HG03378 (cell line): ENCODE results near the gene CD79B.
"Not testable (repeated sequence)": the region's sequence is repeated elsewhere in the genome, so short reads cannot be mapped to it uniquely, and the experiment has no call there.

ENCODE experiments used
- ATAC-seq: cut with Tn5 transposase; IDR thresholded peaks from one replicate; pipeline ENCODE4 v1.9.1; 2021; ENCODE audit warnings: mild to moderate bottlenecking, moderate library complexity; ENCODE audit not compliant: unreplicated experiment

Gene CD79B

DNA sequence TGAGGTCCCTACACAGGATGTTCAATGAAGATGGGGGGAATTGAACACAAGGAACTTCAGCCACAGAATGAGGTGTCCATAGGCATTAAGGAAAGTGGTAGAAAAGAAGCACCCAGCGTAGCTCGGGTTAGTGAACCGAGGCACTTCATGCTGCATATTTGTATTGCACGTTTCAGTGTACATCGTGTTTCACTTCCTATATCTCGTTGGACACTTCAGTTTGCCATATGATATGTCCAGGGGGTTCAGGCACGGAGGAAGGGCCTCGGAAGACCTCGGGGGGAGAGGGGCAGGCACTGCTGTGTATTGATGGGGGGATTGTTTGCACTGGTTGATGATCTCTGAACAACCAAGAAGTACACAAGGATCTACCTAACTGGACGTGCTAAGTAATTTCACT, 16.4 kb downstream of the CD79B start:
- ATAC-seq = not testable (repeated sequence)

DNA sequence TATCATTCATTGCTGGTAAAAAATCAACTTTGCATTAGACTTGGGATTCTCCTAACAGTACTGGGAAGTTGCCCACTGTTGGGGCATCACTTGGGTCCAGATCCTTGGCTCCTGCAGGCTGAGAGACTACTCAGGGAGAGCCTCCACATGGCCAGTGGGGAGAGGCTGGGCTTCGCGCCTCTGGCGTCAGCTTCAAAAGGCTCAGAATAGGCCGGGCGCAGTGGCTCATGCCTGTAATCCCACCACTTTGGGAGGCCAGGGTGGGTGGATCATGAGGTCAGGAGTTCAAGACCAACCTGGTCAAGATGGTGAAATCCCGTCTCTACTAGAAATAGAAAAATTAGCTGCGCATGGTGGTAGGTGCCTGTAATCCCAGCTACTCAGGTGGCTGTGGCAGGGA, 17.7 kb downstream of the CD79B start:
- ATAC-seq = no peak

DNA sequence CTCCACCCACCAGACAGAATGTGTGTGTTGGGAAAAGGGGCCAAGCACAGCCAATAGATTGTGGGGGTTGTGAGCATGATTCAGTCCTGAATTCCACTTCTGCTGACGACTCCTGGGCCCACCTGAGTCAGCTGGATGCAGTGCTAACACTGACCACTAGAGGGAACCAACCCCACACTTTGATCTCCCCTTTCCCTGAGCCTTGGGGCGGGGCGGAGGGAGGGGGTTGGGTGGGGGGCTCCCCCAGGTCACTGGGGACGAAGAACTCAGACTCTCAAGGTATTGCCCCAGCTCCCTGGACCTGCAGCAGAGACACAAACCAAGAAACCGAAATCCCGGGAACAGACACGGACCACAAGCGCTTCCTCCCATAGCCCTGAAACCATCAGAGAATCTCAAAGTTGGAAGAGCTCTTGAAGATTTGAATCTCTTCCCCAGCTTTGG, 20.5 kb downstream of the CD79B start:
- ATAC-seq = no peak

DNA sequence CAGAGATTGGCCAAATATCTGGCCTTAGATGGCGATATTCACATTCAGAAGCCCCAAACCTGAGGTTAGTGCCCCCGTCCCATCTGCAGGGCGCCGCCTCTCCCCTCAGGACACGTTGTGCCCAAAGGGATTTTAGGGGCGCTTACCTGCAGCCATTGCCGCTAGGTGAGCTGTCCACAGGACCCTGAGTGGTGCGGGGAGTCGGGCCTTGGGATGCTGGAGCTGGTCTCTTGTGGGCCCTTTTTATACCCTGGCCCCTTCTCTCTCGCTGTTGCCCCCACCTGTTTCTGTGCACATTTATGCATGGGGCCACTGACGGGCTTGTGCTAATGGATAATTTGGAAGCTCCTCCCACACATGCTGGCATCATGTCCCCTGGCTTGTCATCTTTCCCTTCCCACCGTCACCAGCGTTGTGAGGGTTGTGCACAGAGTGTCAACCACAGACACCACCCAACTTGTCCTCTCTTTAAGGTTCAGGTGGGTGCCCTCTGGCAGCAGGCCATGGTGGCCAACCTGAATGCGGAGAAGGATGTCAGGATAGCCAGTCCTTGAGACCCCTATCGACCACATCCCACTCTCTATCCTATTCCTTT, 21.0 kb downstream of the CD79B start, which contains the start of gene CSHL1:
CSHL1 (minus strand) TSS at position 218 of the 595 bp plus-strand sequence; CDS start at position 156, 62 bp downstream.
- ATAC-seq = no peak

DNA sequence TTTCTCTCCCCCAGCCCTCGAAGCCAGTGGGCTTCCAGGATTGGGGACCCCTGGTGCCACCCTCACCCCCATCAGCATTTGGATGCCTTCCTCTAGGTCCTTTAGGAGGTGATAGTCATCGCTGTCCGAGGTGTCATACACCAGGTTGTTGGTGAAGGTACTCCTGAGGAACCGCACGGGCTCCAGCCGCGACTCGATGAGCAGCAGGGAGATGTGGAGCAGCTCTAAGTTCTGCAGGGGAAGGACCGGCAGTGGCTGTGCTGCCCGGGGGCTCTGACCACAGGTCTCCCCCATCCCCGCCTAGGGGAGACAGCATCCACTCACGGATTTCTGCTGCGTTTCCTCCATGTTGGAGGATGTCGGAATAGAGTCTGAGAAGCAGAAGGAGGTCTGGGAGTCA, 22.0 kb downstream of the CD79B start:
- ATAC-seq = no peak

DNA sequence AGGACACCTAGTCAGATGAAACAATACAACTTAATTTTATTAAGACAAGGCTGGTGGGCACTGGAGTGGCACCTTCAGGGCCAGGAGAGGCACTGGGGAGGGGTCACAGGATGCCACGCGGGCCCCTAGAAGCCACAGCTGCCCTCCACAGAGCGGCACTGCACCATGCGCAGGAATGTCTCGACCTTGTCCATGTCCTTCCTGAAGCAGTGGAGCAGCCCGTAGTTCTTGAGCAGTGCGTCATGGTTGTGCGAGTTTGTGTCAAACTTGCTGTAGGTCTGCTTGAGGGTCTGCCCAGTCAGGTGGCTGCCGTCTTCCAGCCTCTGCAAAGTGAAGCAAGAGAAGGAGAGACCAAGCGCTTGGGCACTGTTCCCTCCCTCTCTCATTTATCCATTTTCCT, 22.5 kb downstream of the CD79B start:
- ATAC-seq = not testable (repeated sequence)

DNA sequence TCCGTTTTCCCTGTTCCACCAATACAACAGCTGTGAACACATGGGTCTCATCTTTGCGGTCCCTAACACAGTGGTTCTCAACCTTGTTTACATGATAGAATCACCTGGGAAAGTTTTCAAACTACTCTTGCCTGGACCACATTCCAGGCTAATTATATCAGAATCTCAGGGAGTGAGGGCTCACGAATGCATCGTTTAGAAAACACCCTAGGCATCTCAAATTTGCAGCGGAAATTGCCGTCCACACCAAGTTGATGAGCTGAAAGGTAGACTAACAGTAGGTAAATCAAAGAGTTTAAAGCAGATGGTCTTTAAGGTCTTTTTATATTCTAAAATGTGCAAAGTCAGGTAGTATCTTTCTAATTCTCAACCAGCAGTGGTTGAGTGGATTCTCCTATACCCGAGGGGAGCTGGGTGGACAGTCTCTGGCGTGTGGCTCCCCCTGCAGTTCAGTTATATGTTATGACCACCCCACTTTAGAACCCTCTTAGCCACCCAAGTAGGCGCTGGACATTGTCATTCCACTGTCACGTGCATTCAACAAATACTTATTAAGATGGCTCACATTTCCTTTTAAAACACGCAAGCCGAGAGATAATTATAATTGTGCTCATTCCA, 24.9 kb downstream of the CD79B start:
- ATAC-seq = not testable (repeated sequence)

DNA sequence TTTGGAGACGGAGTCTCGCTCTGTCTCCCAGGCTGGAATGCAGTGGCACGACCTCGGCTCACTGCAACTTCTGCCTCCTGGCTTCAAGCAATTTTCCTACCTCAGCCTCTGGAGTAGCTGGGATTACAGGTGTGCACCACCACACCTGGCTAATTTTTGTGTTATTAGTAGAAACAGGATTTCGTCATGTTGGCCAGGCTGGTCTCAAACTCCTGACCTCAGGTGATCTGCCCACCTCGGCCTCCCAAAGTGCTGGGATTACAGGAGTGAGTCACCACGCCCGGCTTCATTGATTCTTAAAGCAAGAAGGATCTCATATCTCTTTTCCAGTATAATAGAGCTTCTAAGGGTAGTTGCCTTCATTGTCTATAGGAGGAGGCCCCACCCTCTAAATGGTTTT, 27.3 kb downstream of the CD79B start:
- not testable (repeated sequence) for ATAC-seq

DNA sequence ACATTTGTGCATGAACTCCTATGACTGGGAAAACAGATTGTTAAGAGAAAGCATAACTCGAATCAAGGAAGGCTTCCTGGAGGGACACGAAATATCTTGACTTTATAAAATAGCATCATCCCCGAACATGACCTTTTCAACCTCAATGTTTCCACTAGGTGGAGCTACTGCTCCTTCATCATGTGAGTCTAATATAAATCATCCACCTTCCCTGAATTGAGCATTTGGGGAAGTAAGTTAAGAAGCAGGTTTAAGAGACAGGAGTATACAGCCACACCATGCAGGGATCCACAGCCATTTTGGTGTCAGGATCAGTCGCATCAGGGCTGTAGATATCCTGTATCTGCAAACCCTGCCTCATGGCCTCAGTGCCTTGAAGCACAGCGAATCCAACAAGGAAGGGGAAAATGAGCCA, 28.3 kb downstream of the CD79B start:
- not testable (repeated sequence) for ATAC-seq

DNA sequence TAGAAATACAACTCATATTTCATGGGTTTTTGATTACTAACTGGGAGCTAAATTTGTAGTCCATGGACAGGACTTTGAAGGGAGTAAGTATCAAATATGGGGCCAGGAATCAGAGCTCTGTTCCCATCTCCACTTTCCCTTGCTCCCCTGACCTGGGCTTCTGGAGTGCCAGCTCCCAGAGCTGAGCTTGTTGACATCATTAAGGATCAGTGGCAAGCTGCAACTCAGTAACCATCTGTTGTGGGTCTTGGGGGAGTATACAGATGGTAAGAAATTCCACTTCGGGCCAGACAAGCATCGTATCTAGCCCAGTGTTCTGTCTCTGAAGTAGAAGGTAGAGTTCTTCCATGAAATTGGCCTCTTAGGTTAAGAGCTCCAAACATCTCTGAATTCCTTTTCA, 30.2 kb downstream of the CD79B start:
- ATAC-seq = not testable (repeated sequence)

DNA sequence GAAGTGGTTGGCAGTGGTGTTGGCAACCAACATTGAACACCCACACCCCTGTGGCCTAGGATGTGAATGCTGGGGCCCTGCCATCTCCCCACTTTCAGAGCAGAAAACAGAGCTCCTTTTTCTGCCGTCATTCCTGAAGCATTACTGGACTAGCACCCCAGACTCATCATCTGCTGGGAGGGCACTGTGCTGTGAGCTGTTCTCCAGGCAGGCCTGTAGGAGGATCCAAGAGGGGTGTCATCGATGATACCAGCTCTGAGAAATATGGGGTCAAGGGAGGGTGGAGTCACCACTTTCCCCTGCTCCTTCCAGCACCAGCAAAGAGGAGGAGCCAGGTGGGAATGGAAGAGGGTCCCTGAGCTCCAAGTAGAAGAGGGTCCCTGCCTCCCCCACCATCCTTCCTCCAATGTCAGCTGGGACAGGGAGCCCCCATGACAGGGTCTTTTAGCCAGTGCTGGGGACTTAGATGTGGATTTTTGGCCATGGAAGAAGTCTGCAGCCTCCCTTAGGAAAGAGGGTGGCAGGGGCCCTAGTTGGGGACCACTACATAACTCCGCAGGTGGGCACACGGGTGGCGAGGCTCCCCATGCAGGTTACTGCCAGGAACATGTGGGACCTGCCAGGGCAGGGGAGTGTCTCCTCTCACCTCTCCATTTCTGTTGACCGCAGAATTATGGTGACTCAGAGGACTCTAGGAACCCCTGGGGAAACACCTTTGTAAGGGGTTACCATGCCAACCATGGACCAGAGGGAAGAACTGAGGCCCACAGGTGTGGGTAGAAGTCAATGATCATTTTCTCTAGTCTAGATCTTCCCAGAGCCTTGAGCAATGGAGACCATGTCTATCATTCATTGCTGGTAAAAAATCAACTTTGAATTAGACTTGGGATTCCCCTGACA, 33.0 kb downstream of the CD79B start:
- not testable (repeated sequence) for ATAC-seq

DNA sequence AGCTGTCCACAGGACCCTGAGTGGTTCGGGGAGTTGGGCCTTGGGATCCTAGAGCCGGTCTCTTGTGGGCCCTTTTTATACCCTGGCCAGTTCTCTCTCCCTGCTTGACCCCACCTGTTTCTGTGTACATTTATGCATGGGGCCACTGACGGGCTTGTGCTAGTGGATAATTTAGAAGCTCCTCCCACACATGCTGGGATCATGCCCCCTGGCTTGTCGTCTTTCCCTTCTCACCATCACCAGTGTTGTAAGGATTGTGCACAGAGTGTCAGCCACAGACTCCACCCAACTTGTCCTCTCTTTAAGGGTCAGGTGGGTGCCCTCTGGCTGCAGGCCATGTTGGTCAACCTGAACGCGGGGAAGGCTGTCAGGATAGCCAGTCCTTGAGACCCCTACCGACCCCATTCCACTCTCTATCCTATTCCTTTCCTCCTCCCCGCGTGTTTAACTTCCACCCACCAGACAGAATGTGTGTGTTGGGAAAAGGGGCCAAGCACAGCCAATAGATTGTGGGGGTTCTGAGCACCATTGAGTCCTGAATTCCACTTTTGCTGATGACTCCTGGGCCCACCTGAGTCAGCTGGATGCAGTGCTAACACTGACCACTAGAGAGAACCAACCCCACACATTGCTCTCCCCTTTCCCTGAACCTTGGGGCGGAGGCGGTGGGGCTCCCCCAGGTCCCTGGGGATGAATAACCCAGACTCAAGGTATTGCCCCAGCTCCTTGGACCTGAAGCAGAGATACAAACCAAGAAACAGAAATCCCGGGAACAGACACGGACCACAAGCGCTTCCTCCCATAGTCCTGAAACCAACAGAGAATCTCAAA, 35.4 kb downstream of the CD79B start, which contains the start of gene CSH1:
CSH1 (minus strand) TSS at position 51 of the 831 bp plus-strand sequence. CDS start 63 bp downstream, outside the sequence.
- not testable (repeated sequence) for ATAC-seq

DNA sequence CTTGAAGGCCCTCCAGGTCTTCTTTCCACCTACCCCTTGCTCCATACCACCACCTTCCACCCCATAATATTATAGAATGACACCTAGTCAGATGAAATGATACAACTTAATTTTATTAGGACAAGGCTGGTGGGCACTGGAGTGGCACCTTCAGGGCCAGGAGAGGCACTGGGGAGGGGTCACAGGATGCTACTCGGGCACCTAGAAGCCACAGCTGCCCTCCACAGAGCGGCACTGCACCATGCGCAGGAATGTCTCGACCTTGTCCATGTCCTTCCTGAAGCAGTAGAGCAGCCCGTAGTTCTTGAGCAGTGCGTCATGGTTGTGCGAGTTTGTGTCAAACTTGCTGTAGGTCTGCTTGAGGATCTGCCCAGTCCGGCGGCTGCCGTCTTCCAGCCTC, 37.3 kb downstream of the CD79B start:
- not testable (repeated sequence) for ATAC-seq

DNA sequence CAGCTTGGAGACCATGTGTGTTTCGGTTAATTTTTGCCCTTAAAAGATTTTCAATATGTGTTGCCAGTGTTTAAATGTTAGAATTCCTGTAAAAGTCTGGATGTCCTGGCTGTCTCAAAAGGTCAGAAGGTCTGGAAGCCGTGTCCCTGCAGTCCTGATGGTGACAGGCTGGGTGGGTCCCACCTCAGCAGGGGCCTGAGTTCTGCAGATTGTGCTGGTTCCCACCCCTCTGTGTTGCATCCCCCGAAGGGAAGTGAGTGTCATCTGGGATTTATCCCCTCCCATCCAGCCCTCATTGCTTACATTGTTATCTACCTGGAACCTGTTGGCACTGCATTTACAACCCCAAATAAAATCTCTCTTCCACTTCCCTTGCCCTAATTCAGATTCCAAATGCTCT, 38.1 kb downstream of the CD79B start:
- not testable (repeated sequence) for ATAC-seq

DNA sequence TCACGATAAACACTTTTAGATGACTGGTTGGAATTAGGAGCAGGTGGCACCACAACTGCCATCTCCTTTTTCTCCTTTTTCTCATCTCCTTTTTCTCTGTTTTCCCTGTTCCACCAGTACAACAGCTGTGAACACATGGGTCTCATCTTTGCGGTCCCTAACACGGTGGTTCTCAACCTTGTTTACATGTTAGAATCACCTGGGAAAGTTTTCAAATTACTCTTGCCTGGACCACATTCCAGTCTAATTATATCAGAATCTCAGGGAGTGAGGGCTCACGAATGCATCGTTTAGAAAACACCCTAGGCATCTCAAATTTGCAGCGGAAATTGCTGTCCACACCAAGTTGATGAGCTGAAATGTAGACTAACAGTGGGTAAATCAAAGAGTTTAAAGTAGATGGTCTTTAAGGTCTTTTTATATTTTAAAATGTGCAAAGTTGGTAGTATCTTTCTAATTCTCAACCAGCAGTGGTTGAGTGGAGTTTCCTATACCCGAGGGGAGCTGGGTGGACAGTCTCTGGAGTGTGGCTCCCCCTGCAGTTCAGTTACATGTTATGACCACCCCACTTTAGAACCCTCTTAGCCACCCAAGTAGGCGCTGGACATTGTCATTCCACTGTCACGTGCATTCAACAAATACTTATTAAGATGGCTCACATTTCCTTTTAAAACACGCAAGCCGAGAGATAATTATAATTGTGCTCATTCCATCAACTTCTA, 39.7 kb downstream of the CD79B start:
- not testable (repeated sequence) for ATAC-seq

DNA sequence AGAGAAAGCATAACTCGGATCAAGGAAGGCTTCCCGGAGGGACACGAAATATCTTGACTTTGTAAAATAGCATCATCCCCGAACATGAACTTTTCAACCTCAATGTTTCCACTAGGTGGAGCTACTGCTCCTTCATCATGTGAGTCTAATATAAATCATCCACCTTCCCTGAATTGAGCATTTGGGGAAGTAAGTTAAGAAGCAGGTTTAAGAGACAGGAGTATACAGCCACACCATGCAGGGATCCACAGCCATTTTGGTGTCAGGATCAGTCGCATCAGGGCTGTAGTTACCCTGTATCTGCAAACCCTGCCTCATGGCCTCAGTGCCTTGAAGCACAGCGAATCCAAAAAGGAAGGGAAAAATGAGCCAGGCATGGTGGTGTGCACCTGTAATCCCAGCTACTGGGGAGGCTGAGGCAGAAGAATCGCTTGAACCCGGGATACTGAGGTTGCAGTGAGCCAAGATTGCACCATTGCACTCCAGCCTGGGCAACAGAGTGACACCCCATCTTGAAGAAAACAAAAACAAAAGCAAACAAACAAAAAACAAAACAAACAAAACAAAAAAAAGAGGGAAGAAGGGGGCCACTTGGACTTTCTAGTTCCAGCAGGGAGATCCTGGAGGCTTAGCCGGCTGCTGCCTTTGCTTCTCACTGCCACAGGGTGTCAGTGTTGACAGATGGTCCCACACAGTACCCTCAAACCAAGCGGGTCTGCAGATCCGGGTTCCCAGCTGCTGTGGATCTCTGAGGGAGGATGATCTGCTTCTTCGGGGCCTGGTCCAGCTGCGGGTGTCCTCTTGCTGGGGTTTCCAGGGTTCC, 42.9 kb downstream of the CD79B start:
- ATAC-seq = not testable (repeated sequence)

DNA sequence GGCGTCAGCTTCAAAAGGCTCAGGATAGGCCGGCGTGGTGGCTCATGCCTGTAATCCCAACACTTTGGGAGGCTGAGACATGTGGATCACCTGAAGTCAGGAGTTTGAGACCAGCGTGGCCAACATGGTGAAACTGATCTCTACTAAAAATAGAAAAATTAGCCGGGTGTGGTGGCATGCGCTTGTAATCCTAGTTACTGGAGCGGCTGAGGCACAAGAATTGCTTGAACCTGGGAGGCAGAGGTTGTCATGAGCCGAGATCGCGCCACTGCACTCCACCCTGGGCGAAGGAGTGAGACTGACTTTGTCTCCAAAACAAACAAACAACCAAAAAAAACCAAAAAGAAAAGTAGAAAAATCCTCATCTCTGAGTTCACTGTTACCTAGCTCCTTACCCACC, 47.0 kb downstream of the CD79B start:
- not testable (repeated sequence) for ATAC-seq

DNA sequence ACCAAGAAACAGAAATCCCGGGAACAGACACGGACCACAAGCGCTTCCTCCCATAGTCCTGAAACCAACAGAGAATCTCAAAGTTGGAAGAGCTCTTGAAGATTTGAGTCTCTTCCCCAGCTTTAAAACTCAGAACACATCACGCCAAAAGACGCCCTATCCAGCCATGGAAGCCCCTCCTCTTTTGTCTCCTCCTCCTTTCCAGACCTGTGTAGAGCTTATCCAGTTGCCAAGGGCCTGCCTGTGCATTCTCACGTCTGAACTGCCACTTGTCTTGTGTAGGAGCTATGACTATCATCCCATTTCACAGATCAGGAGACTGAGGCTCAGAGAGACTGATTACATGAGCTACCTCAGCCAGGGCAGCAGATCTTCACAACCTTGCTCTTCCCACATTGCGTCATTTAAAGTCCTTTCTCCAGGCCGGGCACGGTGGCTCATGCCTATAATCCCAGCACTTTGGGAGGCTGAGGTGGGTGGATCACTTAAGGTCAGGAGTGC, 49.5 kb downstream of the CD79B start:
- ATAC-seq = not testable (repeated sequence)
